GM19099 (cell line): Measurements from ENCODE around the gene JCAD.

Source experiments
- POLR2A ChIP-seq: IDR thresholded peaks from 3 replicates; pipeline ENCODE4 v1.6.1; 2011; ENCODE audit warnings: low read depth; ENCODE audit not compliant: insufficient read length; ENCODE audit errors: extremely low read depth

The JCAD gene

DNA sequence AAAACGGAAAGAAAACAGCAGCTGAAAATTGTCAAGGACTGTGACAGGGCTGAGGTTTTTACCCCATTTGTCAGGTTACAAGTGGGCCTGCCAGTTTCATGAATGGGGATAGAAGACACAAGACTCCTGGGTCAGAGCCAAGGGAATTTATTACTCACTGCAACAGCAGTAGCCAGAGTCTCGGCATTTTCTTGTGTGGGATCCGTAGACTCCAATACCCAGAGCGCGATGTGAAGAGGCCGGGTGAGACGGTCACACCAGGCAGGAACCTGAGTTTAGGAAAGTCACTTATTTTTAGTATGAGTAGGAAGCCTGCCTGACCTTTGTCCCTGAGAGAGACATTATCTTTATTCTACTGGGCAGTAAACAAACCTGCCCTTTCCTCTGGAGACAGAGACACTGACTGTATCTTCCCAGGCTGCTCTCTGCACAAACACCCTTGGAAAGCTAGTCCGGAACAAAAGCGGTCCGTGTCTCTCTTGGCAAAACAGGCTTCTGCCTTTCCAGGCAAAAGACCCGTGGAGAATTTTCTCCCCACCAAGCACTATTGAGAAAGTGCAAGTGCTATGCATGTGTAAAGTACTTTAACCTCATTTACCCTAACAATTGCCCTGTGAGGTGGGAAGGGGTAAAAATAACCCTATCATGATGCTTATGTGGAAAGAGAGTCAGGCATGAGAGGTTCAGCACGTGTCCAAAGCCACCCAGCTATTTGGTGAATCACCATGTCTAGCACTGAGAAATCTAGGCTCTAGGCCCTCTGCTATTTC, 58.4 kb downstream of the JCAD start:
- no peak for TF ChIP-seq POLR2A

DNA sequence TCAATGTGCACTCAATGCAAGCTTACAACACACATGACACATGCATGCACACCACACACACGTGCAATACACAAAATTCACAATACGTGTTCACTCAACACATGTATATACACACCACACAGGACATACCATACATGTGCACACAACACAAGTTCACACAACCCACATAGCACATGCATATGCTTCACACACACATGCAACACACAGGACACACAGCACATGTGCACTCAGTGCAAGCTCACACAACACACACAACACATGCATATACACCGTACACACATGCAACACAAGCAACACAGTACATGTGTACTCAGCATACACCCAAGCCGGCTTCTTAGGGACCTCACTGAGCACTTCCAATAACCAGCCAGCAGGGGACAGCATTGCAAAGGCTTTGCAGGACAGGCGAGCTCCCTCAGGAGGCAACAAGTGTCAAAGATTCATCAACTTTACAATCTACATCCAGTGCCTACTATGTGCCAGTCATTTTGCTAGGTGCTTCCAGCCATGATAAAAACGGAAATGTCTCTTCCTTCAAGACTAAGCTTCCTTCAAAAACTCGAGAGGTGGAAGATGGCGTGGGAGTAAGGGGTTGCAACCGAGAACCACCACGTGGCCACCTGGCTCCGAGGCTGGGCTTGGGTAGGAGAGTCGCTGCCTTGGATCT, 61.1 kb downstream of the JCAD start:
- no peak for TF ChIP-seq POLR2A

DNA sequence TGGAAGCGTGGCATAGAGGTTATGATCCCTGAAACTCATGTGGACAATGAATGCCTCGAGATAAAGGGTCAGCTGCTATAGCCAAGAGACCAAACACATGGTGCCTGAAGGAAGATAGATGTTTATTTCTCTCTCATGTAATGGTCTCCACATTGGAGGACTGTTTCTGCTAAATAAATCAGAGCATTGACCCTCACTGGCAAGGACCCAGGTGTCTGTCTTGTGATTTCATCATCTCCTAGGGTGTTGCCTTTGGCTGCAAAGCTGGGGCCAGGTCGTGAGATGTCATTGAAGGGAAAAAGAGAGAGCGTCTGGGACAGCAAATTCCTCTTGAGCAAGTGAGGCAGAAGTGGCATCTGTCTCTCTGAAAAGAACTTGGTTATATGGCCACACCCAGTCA, 64.6 kb downstream of the JCAD start:
- TF ChIP-seq POLR2A: no peak

DNA sequence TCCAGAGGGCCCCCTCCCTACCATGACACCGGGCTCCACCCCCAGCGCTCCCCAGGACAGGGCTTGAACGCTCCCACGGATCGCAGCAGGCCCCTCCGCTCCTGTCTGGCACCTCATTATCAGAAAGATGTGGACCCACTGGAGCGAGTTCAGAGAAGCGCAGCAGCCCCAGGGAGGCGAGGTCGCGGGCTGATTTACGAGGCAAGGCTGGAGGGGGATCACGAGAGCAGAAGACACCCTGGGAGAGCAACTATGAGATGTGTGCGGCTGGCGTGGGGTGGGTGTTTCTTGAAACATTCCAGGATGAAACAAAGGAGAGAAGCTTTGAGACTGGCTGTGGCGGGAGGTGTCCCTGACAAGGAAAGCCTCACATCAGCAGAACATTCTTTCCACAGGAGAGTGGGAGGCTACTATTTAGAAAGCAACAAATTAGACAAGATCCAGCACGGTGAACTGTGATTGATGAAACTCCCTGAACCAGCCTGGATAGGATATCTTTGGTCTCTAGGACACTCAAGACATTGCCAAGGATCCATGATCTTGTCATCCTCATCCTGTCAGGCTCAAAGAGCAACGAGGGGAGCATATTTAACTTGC, 66.0 kb downstream of the JCAD start:
- TF ChIP-seq POLR2A: no peak

DNA sequence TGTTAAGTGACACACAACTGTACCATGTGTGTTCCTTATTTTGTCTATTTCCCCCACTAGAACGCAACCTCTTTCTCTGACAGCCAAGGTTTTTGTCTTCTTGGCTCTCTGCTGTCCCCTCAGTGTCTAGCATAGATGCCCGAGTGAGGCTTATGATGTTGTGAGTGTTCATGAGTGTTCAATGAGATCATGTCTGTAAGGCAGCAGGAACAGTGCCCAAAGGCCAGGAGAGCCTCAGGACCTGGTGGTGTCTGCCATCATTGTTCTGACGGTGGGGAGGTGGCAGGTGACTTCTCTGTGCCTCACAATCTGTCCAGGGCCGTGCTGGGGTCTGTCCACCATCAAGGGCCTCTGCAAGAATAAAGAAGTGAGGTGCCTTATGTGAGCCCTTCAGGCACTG, 66.5 kb downstream of the JCAD start:
- TF ChIP-seq POLR2A: no peak

DNA sequence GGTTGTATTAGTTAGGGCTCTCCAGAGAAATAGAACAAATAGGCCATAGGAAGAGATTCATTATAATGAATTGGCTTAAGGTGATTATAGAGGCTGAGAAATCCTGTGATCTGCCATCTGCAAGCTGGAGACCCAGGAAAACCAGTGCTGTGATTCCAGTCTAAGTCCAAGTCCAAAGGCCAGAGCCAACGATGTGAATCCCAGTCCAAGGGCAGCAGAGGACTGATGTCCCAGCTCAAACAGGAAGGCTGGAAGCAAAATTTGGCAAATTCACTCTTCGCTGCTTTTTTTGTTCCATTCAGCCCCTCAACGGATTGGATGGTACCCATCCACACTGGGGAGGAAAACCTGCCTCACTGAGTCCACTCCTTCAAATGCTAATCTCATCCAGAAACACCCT, 68.0 kb downstream of the JCAD start:
- no peak for TF ChIP-seq POLR2A

DNA sequence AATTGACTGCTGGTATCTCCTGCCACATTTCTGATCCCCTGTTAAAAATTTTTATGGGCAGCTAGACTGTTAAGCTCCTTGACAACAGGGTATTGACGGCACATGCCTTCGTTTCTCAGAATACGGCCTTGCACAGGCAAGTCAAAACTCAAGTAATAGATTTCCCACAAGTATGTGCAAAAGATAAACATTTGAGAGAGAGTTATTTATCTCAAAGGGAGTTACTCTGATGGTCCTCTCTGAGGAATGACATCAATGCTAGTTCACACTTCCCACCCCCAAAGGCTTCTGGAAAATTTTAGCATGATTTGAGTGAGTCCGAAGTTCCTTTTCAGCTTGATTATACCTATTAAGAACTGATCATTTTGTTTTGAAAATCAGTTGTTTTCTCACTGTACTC, 71.9 kb downstream of the JCAD start:
- TF ChIP-seq POLR2A: no peak

DNA sequence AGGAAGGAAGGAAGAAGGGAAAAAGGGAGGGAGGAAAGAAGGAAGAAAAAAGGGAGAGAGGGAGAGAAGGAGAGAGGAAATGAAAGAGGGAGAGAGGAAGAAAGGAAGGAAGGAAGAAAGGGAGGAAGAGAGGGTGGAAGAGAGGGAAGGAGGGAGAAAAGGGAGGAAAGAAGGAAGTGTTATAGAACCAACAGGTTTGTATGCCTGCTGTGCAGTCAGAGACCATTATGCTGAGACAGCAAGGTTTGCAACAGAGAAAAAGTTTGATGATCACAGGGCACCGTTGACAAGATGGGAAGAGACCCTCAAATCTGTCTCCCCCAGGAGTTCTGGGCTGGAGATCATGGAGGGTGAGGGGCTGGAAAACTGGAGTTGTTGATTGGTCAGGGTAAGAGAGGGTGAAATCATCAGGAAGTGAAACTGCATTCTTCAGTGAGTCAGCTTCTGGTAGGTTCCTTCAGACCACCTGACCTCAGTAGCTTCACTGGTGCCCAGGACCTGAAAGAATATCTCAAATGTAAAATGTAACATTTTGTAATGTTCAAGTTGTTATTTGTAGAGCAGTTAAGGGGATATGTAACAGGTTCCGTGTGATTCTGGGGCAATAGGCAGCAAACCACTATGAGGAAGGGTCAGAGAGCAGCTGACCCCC, 76.3 kb downstream of the JCAD start:
- no peak for TF ChIP-seq POLR2A

DNA sequence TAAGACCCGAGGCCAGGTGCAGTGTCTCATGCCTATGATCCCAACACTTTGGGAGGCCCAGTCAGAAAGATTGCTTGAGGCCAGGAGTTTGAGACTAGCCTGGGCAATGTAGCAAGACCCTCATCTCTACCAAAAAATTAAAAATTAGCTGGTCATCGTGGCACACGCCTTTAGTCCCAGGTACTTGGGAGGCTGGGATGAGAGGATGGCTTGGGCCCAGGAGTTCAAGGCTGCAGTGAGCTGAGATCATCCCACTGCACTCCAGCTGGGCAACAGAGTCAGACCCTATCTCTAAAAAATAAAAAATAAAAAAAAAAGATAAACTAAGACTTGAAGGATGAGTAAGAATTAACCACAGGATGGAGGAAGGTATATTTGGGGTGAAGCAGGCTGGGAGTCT, 77.9 kb downstream of the JCAD start:
- TF ChIP-seq POLR2A: no peak

DNA sequence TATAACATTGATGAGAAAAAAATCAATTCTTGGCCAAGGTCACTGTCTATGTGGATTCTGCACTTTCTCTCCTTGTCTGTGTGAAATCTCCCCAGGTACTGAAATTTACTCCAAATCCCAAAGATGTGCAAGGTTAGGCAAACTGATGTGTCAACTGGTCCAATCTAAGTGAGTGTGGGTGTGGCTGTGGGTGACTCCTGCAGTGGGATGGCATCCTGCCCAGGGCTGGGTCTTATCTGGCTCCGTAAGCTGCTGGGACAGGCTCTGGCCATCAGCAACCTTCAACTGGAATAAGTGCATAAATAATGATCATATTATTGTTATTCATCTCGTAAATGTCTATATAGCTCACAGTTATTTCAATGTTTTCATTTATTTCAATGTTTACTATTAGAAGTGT, 79.3 kb downstream of the JCAD start:
- no peak for TF ChIP-seq POLR2A

DNA sequence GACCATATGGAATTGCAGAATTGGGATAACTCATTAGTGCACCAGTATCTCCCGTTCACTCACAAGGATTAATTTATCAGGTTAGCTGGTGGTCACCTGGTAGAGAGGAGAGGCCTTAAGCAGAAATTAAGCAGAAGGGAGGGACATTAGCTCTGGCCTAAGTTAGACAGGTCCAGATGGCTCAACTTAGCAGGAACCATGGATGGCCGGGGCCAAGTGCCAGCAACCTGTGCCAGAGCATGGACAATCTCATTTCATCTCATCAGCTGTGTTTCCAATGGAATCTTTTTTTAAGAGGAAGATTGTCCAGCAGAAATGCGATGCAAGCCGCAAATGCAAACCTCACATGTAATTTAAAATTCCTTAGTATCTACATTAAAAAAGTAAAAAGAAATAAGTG, 82.2 kb downstream of the JCAD start:
- TF ChIP-seq POLR2A: no peak

DNA sequence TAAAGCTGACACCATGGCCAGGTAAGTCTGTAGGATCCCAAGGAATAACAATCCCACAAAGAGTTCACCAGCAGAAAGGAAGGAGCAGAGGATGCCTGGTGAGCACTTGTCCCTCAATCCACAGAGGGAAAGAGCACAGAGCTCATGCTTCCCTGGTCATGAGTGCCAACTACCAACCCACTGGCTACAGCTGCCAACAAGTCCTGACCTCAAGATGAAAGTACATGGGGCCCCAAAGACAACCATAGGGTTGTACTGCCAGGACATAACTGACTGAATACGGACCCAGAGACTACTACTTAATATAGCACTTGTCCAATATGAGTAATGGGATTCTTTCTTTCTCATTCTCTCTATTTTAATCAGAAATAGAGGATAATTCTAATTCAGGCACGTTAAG, 83.3 kb downstream of the JCAD start:
- TF ChIP-seq POLR2A: no peak

DNA sequence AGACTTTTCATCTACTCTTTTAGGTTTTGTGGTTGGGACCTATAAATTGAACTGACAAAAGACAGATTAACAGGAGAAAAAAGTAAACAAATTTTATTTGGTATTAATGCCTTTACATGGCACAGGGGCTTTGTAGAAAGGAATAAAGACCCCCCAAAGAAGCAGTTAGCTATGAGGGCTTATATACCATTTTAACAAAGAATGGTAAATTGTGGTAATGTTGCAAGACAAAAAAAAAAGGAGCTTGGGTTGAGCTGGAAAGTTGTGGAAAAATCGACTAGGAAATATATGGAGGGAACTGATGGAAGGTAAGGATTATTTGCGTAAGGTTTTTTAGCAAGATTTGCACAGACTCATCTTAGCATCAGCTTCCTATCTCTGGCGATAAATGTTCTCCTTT, 84.6 kb downstream of the JCAD start:
- no peak for TF ChIP-seq POLR2A

DNA sequence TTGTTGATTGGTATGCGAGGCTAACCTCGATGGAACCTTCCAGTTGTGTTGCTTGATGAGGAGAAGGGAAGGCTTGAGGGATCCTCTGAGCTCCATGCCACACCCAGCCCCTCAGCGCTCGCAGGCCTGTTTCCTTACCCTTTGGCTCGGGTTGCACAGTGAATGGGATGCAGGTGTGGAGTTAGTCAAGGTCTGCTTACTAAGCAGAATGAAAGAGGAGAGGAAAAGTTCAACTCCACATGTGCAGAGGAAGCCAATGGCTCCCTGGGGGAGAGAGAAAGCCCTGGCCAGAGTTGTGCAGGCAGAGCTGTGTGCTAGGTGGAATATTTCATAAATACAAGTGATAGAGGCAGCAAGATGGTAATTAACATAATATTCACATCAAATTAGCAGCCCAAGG, 85.5 kb downstream of the JCAD start:
- no peak for TF ChIP-seq POLR2A

DNA sequence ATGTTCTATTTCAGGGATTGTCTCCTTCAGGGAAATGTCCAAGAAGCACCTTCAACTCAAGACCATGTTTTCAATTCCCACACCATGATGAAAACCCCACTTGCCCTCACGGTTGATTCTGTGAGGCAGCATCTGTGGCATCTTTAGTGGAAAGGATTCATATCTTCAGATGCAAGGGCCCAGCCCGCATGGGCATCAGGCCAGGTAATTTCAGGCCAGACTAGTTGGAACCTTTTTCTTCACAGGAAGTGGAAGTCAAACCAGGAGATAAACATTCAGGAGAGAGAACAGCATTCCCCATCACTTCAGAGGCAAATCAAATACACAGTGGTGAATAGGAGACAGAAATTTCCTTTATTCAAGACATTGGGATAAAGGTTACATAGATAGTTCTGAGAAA, 88.8 kb downstream of the JCAD start:
- TF ChIP-seq POLR2A: no peak

DNA sequence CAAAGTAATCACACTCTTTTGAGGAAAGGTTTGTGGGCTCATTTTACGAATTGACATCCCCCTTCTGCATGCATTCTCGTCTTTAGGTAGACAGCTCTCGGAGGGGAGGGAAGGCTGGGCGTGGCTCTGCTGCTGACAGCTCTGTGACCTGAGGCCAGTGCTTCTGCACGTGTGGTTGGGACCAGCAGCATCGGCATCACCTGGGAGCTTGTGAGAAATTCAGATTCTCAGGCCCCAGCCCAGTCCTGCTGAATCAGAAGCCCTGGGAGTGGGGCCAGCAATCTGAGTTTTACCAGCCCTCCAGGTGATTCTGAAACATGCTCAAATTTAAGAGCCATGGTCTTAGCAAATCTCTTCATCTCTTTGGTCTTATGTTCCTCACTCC, 89.4 kb downstream of the JCAD start:
- no peak for TF ChIP-seq POLR2A
